Type B pancreatic cell (in vitro differentiated cells): ENCODE measurements around the gene FBLN2. TPM values are rescaled to one million over a fixed set of nuclear protein-coding genes. Genes with fewer than 3 reads are reported as not detected.
A peak's percentile ranks its signal among the peaks of the same experiment; 100 is the strongest.
"Not testable (repeated sequence)": the region's sequence is repeated elsewhere in the genome, so short reads cannot be mapped to it uniquely, and the experiment has no call there.

Experiments used
- DNase-seq: peaks from one replicate; pipeline ENCODE4 v3.0.0; 2021; ENCODE audit warnings: mixed read lengths; ENCODE audit not compliant: unreplicated experiment; ENCODE audit errors: extremely low spot score
- H3K27ac Mint-ChIP-seq: 2 replicates; pipeline ENCODE4 v1.8.0; 2021; ENCODE audit warnings: mild to moderate bottlenecking, mixed read lengths
- H3K27me3 Mint-ChIP-seq: 2 replicates; pipeline ENCODE4 v1.8.0; 2021; ENCODE audit warnings: mixed read lengths
- H3K36me3 Mint-ChIP-seq: 2 replicates; pipeline ENCODE4 v1.8.0; 2021; ENCODE audit warnings: mixed read lengths
- H3K4me1 Mint-ChIP-seq: one replicate; pipeline ENCODE4 v1.8.0; 2021; ENCODE audit warnings: mixed read lengths; ENCODE audit not compliant: unreplicated experiment
- H3K4me3 Mint-ChIP-seq: 2 replicates; pipeline ENCODE4 v1.8.0; 2021; ENCODE audit warnings: mild to moderate bottlenecking, mixed read lengths
- H3K9me3 Mint-ChIP-seq: 2 replicates; pipeline ENCODE4 v1.8.0; 2021; ENCODE audit warnings: mixed read lengths
- CTCF ChIP-seq: fragments of 200-600 bp; sonication (generic); conservative IDR thresholded peaks from 2 replicates; pipeline ENCODE4 v1.5.0; 2021; ENCODE audit warnings: antibody characterized with exemption, mild to moderate bottlenecking
- total RNA-seq: library from RNA; stranded (reverse); gene quantifications from 2 replicates; pipeline ENCODE4 v1.2.1, GENCODE V29; 2021; ENCODE audit warnings: low replicate concordance

The FBLN2 gene
- total RNA-seq, 1 donor from 2014 or later: 67.6 TPM

- Mint-ChIP-seq H3K27me3 (no peaks in the 10 kb centered on the region), H3K27ac (no peak overlapping the region), H3K4me1 (peaks cover 7% of the 10 kb centered on the region), H3K4me3 (no peak overlapping the region), H3K9me3 (no peaks in the 10 kb centered on the region), H3K36me3 (peaks cover 3% of the 10 kb centered on the region)
- no peak for DNase-seq
- TF ChIP-seq CTCF: no peak
Measured at GRCh38 chr3:13520326-13520880, 28.5 kb upstream of the FBLN2 start.

- Mint-ChIP-seq H3K9me3 (no peaks in the 10 kb centered on the region), H3K4me1 (peaks cover 13% of the 10 kb centered on the region), H3K36me3 (peaks cover 3% of the 10 kb centered on the region), H3K27me3 (no peaks in the 10 kb centered on the region), H3K27ac (no peak overlapping the region), H3K4me3 (no peak overlapping the region)
- TF ChIP-seq CTCF: no peak
- DNase-seq: no peak
Measured at GRCh38 chr3:13521309-13521708, 27.6 kb upstream of the FBLN2 start.

GRCh38 chr3:13521749-13522148 is 27.2 kb upstream of the FBLN2 start:
- H3K9me3 Mint-ChIP-seq, H3K36me3 Mint-ChIP-seq: not testable (repeated sequence)

GRCh38 chr3:13522236-13522635 is 26.7 kb upstream of the FBLN2 start:
- no peaks in the 10 kb centered on the region for H3K27me3 Mint-ChIP-seq
- TF ChIP-seq CTCF: no peak
- no peak overlapping the region for H3K4me3 Mint-ChIP-seq
- no peak overlapping the region for H3K27ac Mint-ChIP-seq
- DNase-seq: no peak
- peaks cover 3% of the 10 kb centered on the region for H3K36me3 Mint-ChIP-seq
- peaks cover 13% of the 10 kb centered on the region for H3K4me1 Mint-ChIP-seq
- H3K9me3 Mint-ChIP-seq: no peaks in the 10 kb centered on the region

More at GRCh38 chr3:13521749-13522148, 27.2 kb upstream of the FBLN2 start:
- not testable (repeated sequence) for H3K4me3 Mint-ChIP-seq, H3K27ac Mint-ChIP-seq, DNase-seq, H3K27me3 Mint-ChIP-seq
- H3K4me1 Mint-ChIP-seq: peaks cover 13% of the 10 kb centered on the region

GRCh38 chr3:13524979-13525669 is 23.8 kb upstream of the FBLN2 start:
- H3K27me3 Mint-ChIP-seq: no peaks in the 10 kb centered on the region
- H3K9me3 Mint-ChIP-seq: no peaks in the 10 kb centered on the region
- no peak for DNase-seq
- TF ChIP-seq CTCF: no peak
- peaks cover 3% of the 10 kb centered on the region for H3K36me3 Mint-ChIP-seq
- peak overlapping the region; percentile 14 for H3K4me3 Mint-ChIP-seq
- H3K4me1 Mint-ChIP-seq: peaks cover 31% of the 10 kb centered on the region
- no peak overlapping the region for H3K27ac Mint-ChIP-seq

- Mint-ChIP-seq H3K9me3 (no peaks in the 10 kb centered on the region), H3K36me3 (peaks cover 3% of the 10 kb centered on the region), H3K27ac (peak overlapping the region; percentile 73), H3K27me3 (no peaks in the 10 kb centered on the region), H3K4me1 (peaks cover 38% of the 10 kb centered on the region), H3K4me3 (peak overlapping the region; percentile 62)
- DNase-seq: no peak
- no peak for TF ChIP-seq CTCF
Measured at GRCh38 chr3:13525827-13526625, 22.9 kb upstream of the FBLN2 start.
